Fibroblast of mammary gland (primary cell): ENCODE measurements around the gene SPACA7.
"Not testable (repeated sequence)": the region's sequence is repeated elsewhere in the genome, so short reads cannot be mapped to it uniquely, and the experiment has no call there.

Source experiments
- DNase-seq: peaks from one replicate; pipeline ENCODE4 v3.0.0-alpha.2; 2010; ENCODE audit warnings: low read depth
- H3K4me3 ChIP-seq: 2 replicates; pipeline ENCODE4 v1.5.1; 2011; ENCODE audit warnings: low read depth, mild to moderate bottlenecking, low read length, moderate library complexity; ENCODE audit not compliant: control insufficient read depth
- CTCF ChIP-seq: conservative IDR thresholded peaks from 2 replicates; pipeline ENCODE4 v1.5.1; 2011; ENCODE audit warnings: low read depth, low read length, inconsistent platforms; ENCODE audit not compliant: control insufficient read depth, insufficient read depth

SPACA7 gene

GRCh38 chr13:112370311-112370710 lies 5.8 kb upstream of the SPACA7 start:
- H3K4me3 ChIP-seq, result no peak overlapping the region
- DNase-seq, result no peak
- TF ChIP-seq CTCF, result no peak

- no peak for DNase-seq
- no peak overlapping the region for H3K4me3 ChIP-seq
- TF ChIP-seq CTCF, result no peak
Observed at GRCh38 chr13:112374271-112374670, 1.9 kb upstream of the SPACA7 start.

- no peak for DNase-seq
- TF ChIP-seq CTCF, result no peak
Observed at GRCh38 chr13:112391746-112392145, 15.6 kb downstream of the SPACA7 start.

GRCh38 chr13:112392719-112393118 lies 16.6 kb downstream of the SPACA7 start:
- TF ChIP-seq CTCF, result no peak
- no peak for DNase-seq
- H3K4me3 ChIP-seq, result no peak overlapping the region

More at GRCh38 chr13:112391746-112392145, 15.6 kb downstream of the SPACA7 start:
- H3K4me3 ChIP-seq, result no peak overlapping the region

GRCh38 chr13:112395022-112395421 lies 18.9 kb downstream of the SPACA7 start:
- DNase-seq, result peak; percentile 0

GRCh38 chr13:112395941-112396340 lies 19.8 kb downstream of the SPACA7 start:
- not testable (repeated sequence) for H3K4me3 ChIP-seq, DNase-seq

More at GRCh38 chr13:112395022-112395421, 18.9 kb downstream of the SPACA7 start:
- not testable (repeated sequence) for H3K4me3 ChIP-seq

GRCh38 chr13:112397108-112397507 lies 21.0 kb downstream of the SPACA7 start:
- TF ChIP-seq CTCF, result no peak
- DNase-seq, result no peak
- H3K4me3 ChIP-seq, result no peak overlapping the region

GRCh38 chr13:112398347-112398746 lies 22.2 kb downstream of the SPACA7 start:
- DNase-seq, H3K4me3 ChIP-seq: not testable (repeated sequence)

- not testable (repeated sequence) for DNase-seq, H3K4me3 ChIP-seq
Observed at GRCh38 chr13:112409828-112410227, 33.7 kb downstream of the SPACA7 start.
